Mucosa of rectum (tissue), 2 donors: ENCODE data around the gene HPD.

Experiments
- H3K27ac ChIP-seq, 2 donors: one replicate each; pipeline ENCODE4 v1.7.0; 2013; ENCODE audit warnings: inconsistent platforms in 2 of 2, low read depth in 2 of 2, low read length in 2 of 2
- H3K27me3 ChIP-seq, 2 donors: one replicate each; pipeline ENCODE4 v1.7.0; 2013; ENCODE audit warnings: low read length in 2 of 2; ENCODE audit not compliant: control insufficient read depth in 2 of 2, insufficient read depth in 2 of 2
- H3K36me3 ChIP-seq, 2 donors: one replicate each; pipeline ENCODE4 v1.7.0; 2013; ENCODE audit warnings: low read length in 2 of 2; ENCODE audit not compliant: control insufficient read depth in 2 of 2, insufficient read depth in 2 of 2
- H3K4me1 ChIP-seq, 2 donors: one replicate each; pipeline ENCODE4 v1.7.0; 2013; ENCODE audit warnings: low read length in 2 of 2, mild to moderate bottlenecking in 1 of 2; ENCODE audit not compliant: control insufficient read depth in 2 of 2, insufficient read depth in 2 of 2
- H3K4me3 ChIP-seq, 2 donors: one replicate each; pipeline ENCODE4 v1.7.0; 2013; ENCODE audit warnings: low read length in 2 of 2
- H3K9ac ChIP-seq, 2 donors: one replicate each; pipeline ENCODE4 v1.7.0; 2013; ENCODE audit warnings: low read length in 2 of 2, low read depth in 1 of 2, mild to moderate bottlenecking in 1 of 2
- H3K9me3 ChIP-seq, 2 donors: one replicate each; pipeline ENCODE4 v1.7.0; 2013; ENCODE audit warnings: low read length in 2 of 2; ENCODE audit not compliant: control insufficient read depth in 2 of 2
- donor health status: healthy.
- donor health status: Normal muscosa, but diverticular disease.

The HPD gene

GRCh38 chr12:121830134-121830533 lies 28.5 kb downstream of the HPD start:
- Histone ChIP-seq H3K4me1 (no peaks in the 10 kb centered on the region), H3K36me3 (peaks cover 46 to 47% of the 10 kb centered on the region in 2 donors), H3K27me3 (no peaks in the 10 kb centered on the region), H3K9ac (no peak overlapping the region), H3K27ac (no peak overlapping the region), H3K9me3 (no peaks in the 10 kb centered on the region), H3K4me3 (no peak overlapping the region)

GRCh38 chr12:121829250-121829918 lies 29.3 kb downstream of the HPD start:
- H3K9me3 ChIP-seq: no peaks in the 10 kb centered on the region
- no peaks in the 10 kb centered on the region for H3K4me1 ChIP-seq
- H3K4me3 ChIP-seq: no peak overlapping the region
- H3K27me3 ChIP-seq: no peaks in the 10 kb centered on the region
- H3K9ac ChIP-seq: no peak overlapping the region
- no peak overlapping the region for H3K27ac ChIP-seq
- peaks cover 46 to 50% of the 10 kb centered on the region in 2 donors for H3K36me3 ChIP-seq

- no peaks in the 10 kb centered on the region for H3K9me3 ChIP-seq
- H3K27me3 ChIP-seq: no peaks in the 10 kb centered on the region
- no peaks in the 10 kb centered on the region for H3K4me1 ChIP-seq
- H3K4me3 ChIP-seq: no peak overlapping the region
- no peak overlapping the region for H3K27ac ChIP-seq
- no peak overlapping the region for H3K9ac ChIP-seq
- peaks cover 50 to 54% of the 10 kb centered on the region in 2 donors for H3K36me3 ChIP-seq
Observed at GRCh38 chr12:121828826-121829225, 29.8 kb downstream of the HPD start.

GRCh38 chr12:121828306-121828705 lies 30.4 kb downstream of the HPD start:
- H3K27me3 ChIP-seq: no peaks in the 10 kb centered on the region
- H3K4me1 ChIP-seq: no peaks in the 10 kb centered on the region
- H3K4me3 ChIP-seq: no peak overlapping the region
- H3K9ac ChIP-seq: no peak overlapping the region
- no peaks in the 10 kb centered on the region for H3K9me3 ChIP-seq
- no peak overlapping the region for H3K27ac ChIP-seq
- peaks cover 55 to 59% of the 10 kb centered on the region in 2 donors for H3K36me3 ChIP-seq

GRCh38 chr12:121827351-121828099 lies 31.1 kb downstream of the HPD start:
- H3K4me3 ChIP-seq: no peak overlapping the region
- peaks cover 57 to 63% of the 10 kb centered on the region in 2 donors for H3K36me3 ChIP-seq
- H3K27me3 ChIP-seq: no peaks in the 10 kb centered on the region
- no peaks in the 10 kb centered on the region for H3K4me1 ChIP-seq
- no peak overlapping the region for H3K27ac ChIP-seq
- H3K9me3 ChIP-seq: no peaks in the 10 kb centered on the region
- no peak overlapping the region for H3K9ac ChIP-seq

- Histone ChIP-seq H3K27me3 (no peaks in the 10 kb centered on the region), H3K4me3 (no peak overlapping the region), H3K9me3 (no peaks in the 10 kb centered on the region), H3K27ac (no peak overlapping the region), H3K36me3 (peaks cover 61 to 62% of the 10 kb centered on the region in 2 donors), H3K4me1 (no peaks in the 10 kb centered on the region), H3K9ac (no peak overlapping the region)
Observed at GRCh38 chr12:121826318-121827150, 32.1 kb downstream of the HPD start.

- H3K36me3 ChIP-seq: peaks cover 59 to 65% of the 10 kb centered on the region in 2 donors
- no peaks in the 10 kb centered on the region for H3K27me3 ChIP-seq
- no peaks in the 10 kb centered on the region for H3K9me3 ChIP-seq
- no peak overlapping the region for H3K4me3 ChIP-seq
- H3K9ac ChIP-seq: no peak overlapping the region
- no peak overlapping the region for H3K27ac ChIP-seq
- no peaks in the 10 kb centered on the region for H3K4me1 ChIP-seq
Observed at GRCh38 chr12:121825041-121825523, 33.6 kb downstream of the HPD start.

GRCh38 chr12:121823727-121824115 lies 34.9 kb downstream of the HPD start:
- Histone ChIP-seq H3K4me3 (no peak overlapping the region), H3K27ac (no peak overlapping the region), H3K4me1 (no peaks in the 10 kb centered on the region), H3K27me3 (no peaks in the 10 kb centered on the region), H3K9me3 (no peaks in the 10 kb centered on the region), H3K9ac (no peak overlapping the region), H3K36me3 (peaks cover 57 to 64% of the 10 kb centered on the region in 2 donors)

GRCh38 chr12:121823101-121823726 lies 35.4 kb downstream of the HPD start:
- Histone ChIP-seq H3K4me3 (no peak overlapping the region), H3K36me3 (peaks cover 52 to 59% of the 10 kb centered on the region in 2 donors), H3K27ac (no peak overlapping the region), H3K4me1 (no peaks in the 10 kb centered on the region), H3K9me3 (no peaks in the 10 kb centered on the region), H3K9ac (no peak overlapping the region), H3K27me3 (no peaks in the 10 kb centered on the region)
